Spleen (tissue), 11 donors: ENCODE measurements around the gene EEF1AKMT3. TPM values are rescaled to one million over a fixed set of nuclear protein-coding genes. Genes with fewer than 3 reads are reported as not detected.
A peak's percentile ranks its signal among the peaks of the same experiment; 100 is the strongest.

Experiments
- DNase-seq: peaks from one replicate; pipeline ENCODE4 v3.0.0-alpha.2; 2020
- H3K27ac ChIP-seq, 8 donors: fragments of 200-600 bp; sonication (generic) in 7 of 8; 1 replicate in 4 of 8; 2 replicates in 4 of 8; pipeline versions ENCODE4 v1.5.0 to v1.8.0; 2016 to 2021; ENCODE audit warnings: inconsistent platforms in 4 of 8, mild to moderate bottlenecking in 4 of 8, moderate library complexity in 1 of 8
- H3K27me3 ChIP-seq, 7 donors: fragments of 200-600 bp; sonication (generic) in 6 of 7; replicated peaks in 1 of 7; 1 replicate in 4 of 7; 2 replicates in 3 of 7; pipeline versions ENCODE4 v1.5.0 to v1.8.0; 2016 to 2021; ENCODE audit warnings: inconsistent platforms in 3 of 7, mild to moderate bottlenecking in 1 of 7
- H3K36me3 ChIP-seq, 6 donors: fragments of 200-600 bp; sonication (generic) in 5 of 6; 1 replicate in 4 of 6; 2 replicates in 2 of 6; pipeline versions ENCODE4 v1.5.0 to v1.8.0; 2016 to 2021; ENCODE audit warnings: inconsistent platforms in 2 of 6
- H3K4me1 ChIP-seq, 6 donors: fragments of 200-600 bp; sonication (generic) in 5 of 6; 1 replicate in 3 of 6; 2 replicates in 3 of 6; pipeline versions ENCODE4 v1.5.0 to v1.8.0; 2016 to 2021; ENCODE audit warnings: inconsistent platforms in 3 of 6
- H3K4me3 ChIP-seq, 8 donors: fragments of 200-600 bp; sonication (generic) in 7 of 8; 1 replicate in 4 of 8; 2 replicates in 4 of 8; pipeline versions ENCODE4 v1.5.0 to v1.8.0; 2016 to 2021; ENCODE audit warnings: inconsistent platforms in 4 of 8, mild to moderate bottlenecking in 4 of 8, moderate library complexity in 2 of 8
- H3K9me3 ChIP-seq, 8 donors: fragments of 200-600 bp; sonication (generic) in 7 of 8; 1 replicate in 4 of 8; 2 replicates in 4 of 8; pipeline versions ENCODE4 v1.5.0 to v1.8.0; 2016 to 2021; ENCODE audit warnings: inconsistent platforms in 4 of 8
- POLR2A ChIP-seq, 3 donors: fragments of 450-650 bp; IDR thresholded peaks; one replicate each; pipeline ENCODE4 v1.5.1; 2017; ENCODE audit warnings: antibody characterized with exemption in 3 of 3, mild to moderate bottlenecking in 1 of 3
- POLR2AphosphoS5 ChIP-seq, 3 donors: sonication (generic); formaldehyde crosslinking; IDR thresholded peaks; one replicate each; pipeline ENCODE4 v1.5.1; 2017; ENCODE audit warnings: antibody characterized with exemption in 3 of 3
- WGBS, 5 donors: extraction: QIAGEN DNeasy Blood & Tissue Kit in 3 of 5; methylation state at CpG; one replicate each; pipeline versions ENCODE4 v1.1.5 to v1.1.7; 2013 to 2018; 5-methylcytosine and 5-hydroxymethylcytosine counted together
- intact Hi-C: fragments of 100-400 bp; cut with DNase I; formaldehyde crosslinking; loops from one replicate; pipeline ENCODE4 v1.15.0; 2023; ENCODE audit warnings: low total_unique reads
- polyA plus RNA-seq, 3 donors: library from polyadenylated mRNA; stranded (reverse); fragments of 200-250 nt; gene quantifications; one replicate each; pipeline ENCODE4 v1.2.1, GENCODE V29; 2013
- total RNA-seq, 7 donors: library from RNA; depleted of rRNA in 3 of 7; stranded (reverse); fragments of >200 nt in 3 of 7; fragmentation: NEBNext Ultra II Directional in 4 of 7; extraction: Animal tissue kit (Norgen Biotek cat#: 25700) in 4 of 7; gene quantifications; one replicate each; pipeline versions ENCODE4 v1.1.0 to v1.2.1, GENCODE V29; 2016 to 2021
- TF ChIP-seq, protein P1 (sequence below), 11 experiments: fragments of 200-600 bp in 7 of 11; fragments of 450-650 bp in 4 of 11; sonication (generic) in 4 of 11; IDR thresholded peaks in 8 of 11; conservative IDR thresholded peaks in 3 of 11; 1 replicate in 7 of 11; 2 replicates in 4 of 11; pipeline versions ENCODE4 v1.4.0 to v1.8.0; 2016 to 2021; ENCODE audit warnings: antibody characterized with exemption in 11 of 11, inconsistent platforms in 4 of 11, mild to moderate bottlenecking in 1 of 11
- donor health status: healthy with polysubstance abuse.
- donor health status: DM: no; HTN: no; CAD: no; lungs with moderate emphysema.
- donor health status: DM: no; HTN: no; CAD: no.
- donor health status: Bipolar disorder and iron deficiency.
- donor health status: healthy.
- donor health status: DM: no; HTN: no; CAD: no.
- donor health status: DM: yes; HTN: yes; CAD: no.

EEF1AKMT3 gene
- total and polyA plus RNA-seq, 10 donors, result 1.2 to 9.5 (median 4.4) TPM

DNA sequence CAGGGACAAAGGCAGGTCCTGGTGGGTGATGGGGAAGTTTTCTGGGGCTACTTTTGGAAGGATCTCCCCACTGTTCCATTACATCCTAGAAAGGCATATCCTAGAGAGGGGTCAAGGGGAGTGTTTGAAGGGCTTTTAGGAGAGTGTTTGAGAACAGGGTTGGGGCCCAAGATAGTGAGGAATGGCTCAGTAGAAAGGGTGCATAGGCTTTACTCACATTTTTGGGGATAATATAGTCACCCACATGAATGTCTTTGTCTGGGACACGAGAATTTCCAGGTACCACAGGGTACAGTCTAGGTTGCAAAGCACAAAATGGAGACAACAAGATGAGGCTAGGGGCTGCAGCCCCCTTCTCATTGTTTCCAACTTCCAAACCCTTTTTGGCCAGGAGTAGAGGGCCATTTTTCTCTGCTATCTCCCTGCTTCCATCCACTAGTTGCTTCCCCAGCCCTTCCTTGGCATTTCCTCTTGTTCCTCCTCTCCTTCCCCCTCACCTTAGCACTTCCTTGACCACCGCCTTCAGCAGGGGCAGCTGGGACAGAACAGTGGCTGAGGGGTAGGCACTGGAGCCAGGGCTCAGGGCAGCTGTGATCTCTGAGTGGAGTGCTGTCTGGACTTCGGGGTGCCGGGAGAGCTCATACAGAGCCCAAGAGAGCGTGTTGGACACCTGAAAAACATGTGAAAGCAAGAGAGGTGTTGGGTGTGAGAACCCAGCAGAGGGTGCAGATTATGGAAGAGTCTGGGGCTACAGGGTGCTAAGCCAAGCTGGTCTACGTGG, 8.3 kb upstream of the EEF1AKMT3 start:
- peak overlapping the region in 1 of 8 donors; percentile 76 for H3K4me3 ChIP-seq
- H3K27me3 ChIP-seq, result peaks cover 7 to 45% (median 36%) of the 10 kb centered on the region in 7 donors
- H3K9me3 ChIP-seq, result no peaks in the 10 kb centered on the region
- peaks cover 21 to 42% (median 29%) of the 10 kb centered on the region in 6 donors for H3K4me1 ChIP-seq
- DNase-seq, result no peak
- intact Hi-C loops, result no loop called here
- no peak overlapping the region for H3K27ac ChIP-seq
- WGBS, 5 donors, result 73 to 83% (median 78%) methylated on average over 6 of the region's 6 CpGs
- no peak for TF ChIP-seq POLR2AphosphoS5 (IDR thresholded peaks at IDR 0.05)
- TF ChIP-seq, protein P1, sequence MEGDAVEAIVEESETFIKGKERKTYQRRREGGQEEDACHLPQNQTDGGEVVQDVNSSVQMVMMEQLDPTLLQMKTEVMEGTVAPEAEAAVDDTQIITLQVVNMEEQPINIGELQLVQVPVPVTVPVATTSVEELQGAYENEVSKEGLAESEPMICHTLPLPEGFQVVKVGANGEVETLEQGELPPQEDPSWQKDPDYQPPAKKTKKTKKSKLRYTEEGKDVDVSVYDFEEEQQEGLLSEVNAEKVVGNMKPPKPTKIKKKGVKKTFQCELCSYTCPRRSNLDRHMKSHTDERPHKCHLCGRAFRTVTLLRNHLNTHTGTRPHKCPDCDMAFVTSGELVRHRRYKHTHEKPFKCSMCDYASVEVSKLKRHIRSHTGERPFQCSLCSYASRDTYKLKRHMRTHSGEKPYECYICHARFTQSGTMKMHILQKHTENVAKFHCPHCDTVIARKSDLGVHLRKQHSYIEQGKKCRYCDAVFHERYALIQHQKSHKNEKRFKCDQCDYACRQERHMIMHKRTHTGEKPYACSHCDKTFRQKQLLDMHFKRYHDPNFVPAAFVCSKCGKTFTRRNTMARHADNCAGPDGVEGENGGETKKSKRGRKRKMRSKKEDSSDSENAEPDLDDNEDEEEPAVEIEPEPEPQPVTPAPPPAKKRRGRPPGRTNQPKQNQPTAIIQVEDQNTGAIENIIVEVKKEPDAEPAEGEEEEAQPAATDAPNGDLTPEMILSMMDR (IDR thresholded peaks at IDR 0.05 in 8 of 11, conservative IDR thresholded peaks at IDR 0.05 in 3 of 11), result no peak
- no peak for TF ChIP-seq POLR2A (IDR thresholded peaks at IDR 0.05)
- peaks cover 0 to 12% (median 4%) of the 10 kb centered on the region in 6 donors for H3K36me3 ChIP-seq

DNA sequence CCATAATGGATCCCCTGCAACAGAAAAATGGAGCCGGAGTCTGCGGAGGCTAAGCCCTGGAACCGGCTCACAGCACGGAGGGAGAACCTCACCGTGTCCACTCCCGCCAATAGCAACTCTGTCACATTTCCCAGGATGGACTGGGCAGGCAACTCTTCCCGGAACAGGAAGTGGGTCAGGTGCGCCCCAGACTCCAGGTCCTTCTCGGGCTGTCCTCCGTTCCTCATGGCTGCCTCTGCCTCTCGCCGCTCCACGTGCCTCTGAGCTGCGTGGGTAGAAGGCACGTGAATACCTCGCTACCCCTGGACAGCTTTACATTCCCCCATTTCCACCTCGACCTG, 7.8 kb upstream of the EEF1AKMT3 start:
- Histone ChIP-seq H3K4me1 (peaks cover 21 to 37% (median 29%) of the 10 kb centered on the region in 6 donors), H3K9me3 (no peaks in the 10 kb centered on the region), H3K27ac (no peak overlapping the region), H3K27me3 (peaks cover 7 to 45% (median 36%) of the 10 kb centered on the region in 7 donors), H3K4me3 (peak overlapping the region in 7 of 8 donors; percentile 45 to 76 (median 52)), H3K36me3 (peaks cover 0 to 15% (median 1%) of the 10 kb centered on the region in 6 donors)
- DNase-seq, result no peak
- TF ChIP-seq POLR2AphosphoS5 (IDR thresholded peaks at IDR 0.05), result no peak
- TF ChIP-seq, protein P1 (IDR thresholded peaks at IDR 0.05 in 8 of 11, conservative IDR thresholded peaks at IDR 0.05 in 3 of 11), result no peak
- TF ChIP-seq POLR2A (IDR thresholded peaks at IDR 0.05), result no peak
- intact Hi-C loops, result no loop called here
- WGBS, 5 donors, result 15 to 22% (median 20%) methylated on average over 15 to 17 of the region's 17 CpGs

DNA sequence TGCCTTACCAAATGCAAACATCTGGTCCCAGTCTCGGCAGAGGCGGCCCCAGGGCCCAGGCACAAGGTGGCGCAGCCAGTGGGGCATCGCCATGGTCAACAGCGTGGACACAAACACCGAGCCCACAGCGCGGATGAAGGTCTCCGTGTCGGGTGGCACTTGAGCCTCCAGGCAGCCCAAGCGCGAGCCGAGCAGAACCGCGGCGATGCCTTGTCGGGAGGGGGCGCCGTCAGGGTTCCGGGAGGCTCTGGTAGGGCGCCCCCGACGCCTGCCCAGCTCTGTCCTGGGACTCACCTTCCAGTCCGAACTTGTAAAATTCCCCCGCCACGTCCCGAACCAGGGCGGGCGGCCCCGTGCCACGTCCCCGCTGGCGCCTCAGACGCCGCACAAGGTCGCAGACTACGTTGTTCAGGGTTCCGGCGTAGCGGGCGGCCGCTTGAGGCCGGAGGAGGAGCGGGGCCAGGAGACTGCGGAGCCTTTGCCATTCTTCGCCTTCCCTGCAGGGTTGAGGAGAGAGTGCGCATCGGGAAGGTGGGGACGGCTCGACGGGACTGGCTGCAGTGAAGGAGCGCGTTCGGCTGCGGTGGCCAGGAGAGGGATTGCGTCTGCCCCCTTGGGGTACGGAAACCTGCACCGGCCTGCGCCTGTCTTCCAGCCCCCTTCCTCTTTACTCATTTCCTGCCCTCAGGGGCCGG, 7.3 kb upstream of the EEF1AKMT3 start:
- Histone ChIP-seq H3K9me3 (no peaks in the 10 kb centered on the region), H3K4me3 (peak overlapping the region; percentile 12 to 76 (median 50)), H3K36me3 (peaks cover 0 to 20% (median 1%) of the 10 kb centered on the region in 6 donors), H3K27me3 (peaks cover 7 to 45% (median 36%) of the 10 kb centered on the region in 7 donors), H3K4me1 (peaks cover 21 to 36% (median 29%) of the 10 kb centered on the region in 6 donors), H3K27ac (no peak overlapping the region)
- DNase-seq, result peak; percentile 88
- TF ChIP-seq POLR2A (IDR thresholded peaks at IDR 0.05) (no peak), POLR2AphosphoS5 (IDR thresholded peaks at IDR 0.05) (peak in 1 of 3 donors; percentile 54)
- TF ChIP-seq, protein P1 (IDR thresholded peaks at IDR 0.05 in 8 of 11, conservative IDR thresholded peaks at IDR 0.05 in 3 of 11), result peak in 4 of 11 experiments; percentile 25 to 49 (median 47)
- intact Hi-C loops, result no loop called here
- 1 to 2% (median 1%) methylated on average over 49 to 60 of the region's 60 CpGs for WGBS, 5 donors
